Right cardiac atrium (tissue), 5 donors: ENCODE results near the gene USP38. TPM values are rescaled to one million over a fixed set of nuclear protein-coding genes. Genes with fewer than 3 reads are reported as not detected.

Source experiments
- ATAC-seq, 2 donors: fragments of 200-7000 bp; cut with Tn5 transposase; one replicate each; pipeline versions ENCODE4 v1.8.0 to v1.9.1; 2020; ENCODE audit warnings: moderate library complexity in 2 of 2, mild to moderate bottlenecking in 1 of 2
- DNase-seq, 3 donors: peaks; one replicate each; pipeline ENCODE4 v3.0.0-alpha.2; 2020
- H3K27ac ChIP-seq: one replicate; pipeline ENCODE4 v1.5.1; 2013; ENCODE audit warnings: mild to moderate bottlenecking, low read length, control low read depth, moderate library complexity
- H3K27me3 ChIP-seq: one replicate; pipeline ENCODE4 v1.6.1; 2013; ENCODE audit not compliant: control insufficient read depth, insufficient read depth
- H3K4me1 ChIP-seq: one replicate; pipeline ENCODE4 v1.6.1; 2013; ENCODE audit warnings: low read length; ENCODE audit not compliant: control insufficient read depth, insufficient read depth
- H3K4me3 ChIP-seq: one replicate; pipeline ENCODE4 v1.5.1; 2013; ENCODE audit warnings: low read length, control low read depth
- H3K9me3 ChIP-seq: one replicate; pipeline ENCODE4 v1.6.1; 2013; ENCODE audit warnings: low read length; ENCODE audit not compliant: control insufficient read depth
- WGBS: extraction: QIAGEN DNeasy Blood & Tissue Kit; methylation state at CpG from one replicate; pipeline ENCODE4 v1.1.7; 2013; 5-methylcytosine and 5-hydroxymethylcytosine counted together
- intact Hi-C, 4 donors: fragments of 100-400 bp; cut with DNase I; formaldehyde crosslinking; loops; one replicate each; pipeline versions ENCODE4 v1.11.0 to v1.14.0; 2022 to 2023
- polyA plus RNA-seq: library from polyadenylated mRNA; stranded (reverse); fragments of 200-250 nt; gene quantifications from one replicate; pipeline ENCODE4 v1.2.3, GENCODE V29; 2013
- total RNA-seq, 4 donors: library from RNA; stranded (reverse); fragmentation: NEBNext Ultra II Directional; extraction: Animal tissue kit (Norgen Biotek cat#: 25700); gene quantifications; one replicate each; pipeline ENCODE4 v1.2.1, GENCODE V29; 2021
- donor health status: healthy with polysubstance abuse.
- donor health status: DM: no; HTN: yes; CAD: no.
- donor health status: DM: no; HTN: no; CAD: no.
- donor health status: DM: no; HTN: yes; CAD: no; lungs with severe emphysema.
- donor health status: DM: yes; HTN: yes; CAD: no.

USP38 gene
- total and polyA plus RNA-seq, 5 donors: 7.1 to 21.1 (median 19.4) TPM

- no peaks in the 10 kb centered on the region for H3K4me1 ChIP-seq
- WGBS: 90% methylated on average over 4 of the region's 4 CpGs
- DNase-seq: no peak
- no peak overlapping the region for H3K27ac ChIP-seq
- H3K9me3 ChIP-seq: no peaks in the 10 kb centered on the region
- no peak overlapping the region for H3K4me3 ChIP-seq
- ATAC-seq: no peak
- intact Hi-C loops: no loop called here
- no peaks in the 10 kb centered on the region for H3K27me3 ChIP-seq
Observed at GRCh38 chr4:143246977-143247376, 62.3 kb downstream of the USP38 start.

- no peaks in the 10 kb centered on the region for H3K9me3 ChIP-seq
- no peaks in the 10 kb centered on the region for H3K4me1 ChIP-seq
- DNase-seq (no peak), ATAC-seq (no peak)
- intact Hi-C loops: no loop called here
- WGBS: 98% methylated on average over 2 of the region's 2 CpGs
- no peaks in the 10 kb centered on the region for H3K27me3 ChIP-seq
- H3K27ac ChIP-seq: no peak overlapping the region
- H3K4me3 ChIP-seq: no peak overlapping the region
Observed at GRCh38 chr4:143247866-143248265, 63.1 kb downstream of the USP38 start.

GRCh38 chr4:143248827-143249226, 64.1 kb downstream of the USP38 start:
- no peak for ATAC-seq
- Histone ChIP-seq H3K27ac (no peak overlapping the region), H3K4me1 (no peaks in the 10 kb centered on the region), H3K9me3 (no peaks in the 10 kb centered on the region), H3K27me3 (no peaks in the 10 kb centered on the region), H3K4me3 (no peak overlapping the region)
- DNase-seq: no peak
- WGBS: 93% methylated on average over 4 of the region's 4 CpGs
- intact Hi-C loops: no loop called here

- Histone ChIP-seq H3K4me3 (no peak overlapping the region), H3K9me3 (no peaks in the 10 kb centered on the region), H3K4me1 (no peaks in the 10 kb centered on the region), H3K27me3 (no peaks in the 10 kb centered on the region), H3K27ac (no peak overlapping the region)
- DNase-seq (no peak), ATAC-seq (no peak)
- intact Hi-C loops: no loop called here
- WGBS: 98% methylated on average over 3 of the region's 3 CpGs
Observed at GRCh38 chr4:143250617-143251016, 65.9 kb downstream of the USP38 start.

- Histone ChIP-seq H3K27me3 (no peaks in the 10 kb centered on the region), H3K9me3 (no peaks in the 10 kb centered on the region), H3K4me1 (no peaks in the 10 kb centered on the region), H3K4me3 (no peak overlapping the region), H3K27ac (no peak overlapping the region)
- no peak for DNase-seq
- WGBS: 68% methylated on average over 1 of the region's 1 CpG
- intact Hi-C loops: no loop called here
- peak in 1 of 2 donors; percentile 57 for ATAC-seq
Observed at GRCh38 chr4:143251348-143251747, 66.6 kb downstream of the USP38 start.

- 51% methylated on average over 1 of the region's 1 CpG for WGBS
- DNase-seq (no peak), ATAC-seq (no peak)
- Histone ChIP-seq H3K9me3 (no peaks in the 10 kb centered on the region), H3K27me3 (no peaks in the 10 kb centered on the region), H3K4me1 (no peaks in the 10 kb centered on the region), H3K27ac (no peak overlapping the region), H3K4me3 (no peak overlapping the region)
- intact Hi-C loops: no loop called here
Observed at GRCh38 chr4:143251779-143252178, 67.1 kb downstream of the USP38 start.

- Histone ChIP-seq H3K4me3 (no peak overlapping the region), H3K9me3 (no peaks in the 10 kb centered on the region), H3K4me1 (no peaks in the 10 kb centered on the region), H3K27me3 (no peaks in the 10 kb centered on the region), H3K27ac (no peak overlapping the region)
- ATAC-seq: no peak
- intact Hi-C loops: no loop called here
- WGBS: 93% methylated on average over 3 of the region's 3 CpGs
- no peak for DNase-seq
Observed at GRCh38 chr4:143252478-143252877, 67.8 kb downstream of the USP38 start.

GRCh38 chr4:143253166-143253565, 68.4 kb downstream of the USP38 start:
- H3K9me3 ChIP-seq: no peaks in the 10 kb centered on the region
- no peaks in the 10 kb centered on the region for H3K27me3 ChIP-seq
- H3K4me3 ChIP-seq: no peak overlapping the region
- ATAC-seq: no peak
- 69% methylated on average over 2 of the region's 2 CpGs for WGBS
- intact Hi-C loops: no loop called here
- H3K4me1 ChIP-seq: no peaks in the 10 kb centered on the region
- H3K27ac ChIP-seq: no peak overlapping the region
- DNase-seq: no peak

- H3K27me3 ChIP-seq: no peaks in the 10 kb centered on the region
- H3K27ac ChIP-seq: no peak overlapping the region
- no peaks in the 10 kb centered on the region for H3K4me1 ChIP-seq
- H3K4me3 ChIP-seq: no peak overlapping the region
- intact Hi-C loops: no loop called here
- peak; percentile 52 to 54 for ATAC-seq
- no peaks in the 10 kb centered on the region for H3K9me3 ChIP-seq
- DNase-seq: no peak
- 83% methylated on average over 5 of the region's 5 CpGs for WGBS
Observed at GRCh38 chr4:143254491-143255226, 69.9 kb downstream of the USP38 start.

GRCh38 chr4:143256456-143256855, 71.7 kb downstream of the USP38 start:
- intact Hi-C loops: no loop called here
- H3K27ac ChIP-seq: no peak overlapping the region
- H3K27me3 ChIP-seq: no peaks in the 10 kb centered on the region
- H3K4me1 ChIP-seq: no peaks in the 10 kb centered on the region
- no peaks in the 10 kb centered on the region for H3K9me3 ChIP-seq
- DNase-seq (no peak), ATAC-seq (no peak)
- no peak overlapping the region for H3K4me3 ChIP-seq
- 77% methylated on average over 2 of the region's 2 CpGs for WGBS

- intact Hi-C loops: no loop called here
- ATAC-seq: no peak
- H3K4me3 ChIP-seq: no peak overlapping the region
Observed at GRCh38 chr4:143257356-143257755, 72.6 kb downstream of the USP38 start.

GRCh38 chr4:143260750-143261149, 76.0 kb downstream of the USP38 start:
- 58% methylated on average over 3 of the region's 3 CpGs for WGBS
- no peaks in the 10 kb centered on the region for H3K27me3 ChIP-seq
- ATAC-seq (peak in 1 of 2 donors; percentile 45), DNase-seq (no peak)
- no peak overlapping the region for H3K27ac ChIP-seq
- intact Hi-C loops: no loop called here
- H3K4me1 ChIP-seq: no peaks in the 10 kb centered on the region
- no peaks in the 10 kb centered on the region for H3K9me3 ChIP-seq
- no peak overlapping the region for H3K4me3 ChIP-seq

More at GRCh38 chr4:143257356-143257755, 72.6 kb downstream of the USP38 start:
- no peaks in the 10 kb centered on the region for H3K9me3 ChIP-seq
- H3K27me3 ChIP-seq: no peaks in the 10 kb centered on the region
- no peak overlapping the region for H3K27ac ChIP-seq
- no peaks in the 10 kb centered on the region for H3K4me1 ChIP-seq
- no peak for DNase-seq
